ENCODE results near the gene NKG7. TPM values are rescaled to one million over a fixed set of nuclear protein-coding genes. Genes with fewer than 3 reads are reported as not detected.
A peak's percentile ranks its signal among the peaks of the same experiment; 100 is the strongest.

Gene NKG7
- total and polyA plus RNA-seq, 2 experiments from 2014 or later, result 0.57 TPM; not detected in 1

DNA sequence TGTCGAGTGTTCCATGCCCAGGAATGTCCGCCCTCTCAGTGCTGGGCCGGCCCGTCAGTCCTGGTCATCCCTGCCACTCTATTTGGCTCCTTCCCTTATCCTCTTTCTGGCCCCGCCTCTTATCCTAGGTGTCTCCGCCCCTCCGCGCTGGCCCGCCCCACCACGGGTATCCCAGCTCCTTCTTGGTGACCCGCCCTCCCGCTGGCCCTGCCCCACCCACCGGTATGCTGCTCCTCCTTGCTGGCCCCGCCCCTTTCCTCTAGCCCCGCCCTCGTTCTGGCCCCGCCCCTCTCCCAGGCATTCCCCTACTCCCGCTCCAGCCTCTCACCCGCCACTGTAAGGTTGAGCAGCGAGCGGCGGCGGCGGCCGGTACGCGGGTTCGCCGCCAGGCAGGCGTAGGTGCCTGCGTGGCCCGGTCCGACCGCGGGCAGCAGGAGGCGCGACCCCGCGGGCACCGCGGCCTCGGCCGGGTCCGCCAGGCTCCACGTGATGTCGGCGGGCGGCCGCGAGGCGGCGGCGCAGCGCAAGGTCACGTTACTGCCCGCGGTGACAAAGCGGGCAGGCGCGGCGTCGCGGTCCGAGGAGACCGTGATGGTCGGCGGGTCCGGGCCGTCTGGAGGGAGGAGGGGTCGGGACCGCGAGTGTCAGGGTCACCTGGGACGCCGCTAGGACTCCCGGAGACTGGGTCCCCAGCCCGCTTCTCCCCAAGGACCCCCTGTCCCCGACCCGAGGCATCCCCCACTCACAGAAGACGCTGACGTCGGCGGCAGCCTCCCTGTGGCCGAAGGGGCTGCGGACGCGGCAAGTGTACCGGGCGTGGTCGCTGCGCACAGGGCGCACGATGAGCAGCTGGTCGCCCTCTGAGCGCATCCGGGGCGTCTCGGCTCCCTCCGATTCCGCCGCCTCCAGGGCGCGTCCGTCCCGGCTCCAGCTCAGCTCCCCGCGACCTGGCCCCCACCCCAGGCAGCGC is 32.5 kb downstream of the NKG7 start:
- H3K27ac ChIP-seq, result peak overlapping the region; percentile 78
- H3K27me3 ChIP-seq, result no peaks in the 10 kb centered on the region
- H3K4me1 ChIP-seq (ENCODE audit: low read depth), result peaks cover 3% of the 10 kb centered on the region
- peak overlapping the region; percentile 62 for H3K4me3 ChIP-seq
- TF ChIP-seq, protein P1, sequence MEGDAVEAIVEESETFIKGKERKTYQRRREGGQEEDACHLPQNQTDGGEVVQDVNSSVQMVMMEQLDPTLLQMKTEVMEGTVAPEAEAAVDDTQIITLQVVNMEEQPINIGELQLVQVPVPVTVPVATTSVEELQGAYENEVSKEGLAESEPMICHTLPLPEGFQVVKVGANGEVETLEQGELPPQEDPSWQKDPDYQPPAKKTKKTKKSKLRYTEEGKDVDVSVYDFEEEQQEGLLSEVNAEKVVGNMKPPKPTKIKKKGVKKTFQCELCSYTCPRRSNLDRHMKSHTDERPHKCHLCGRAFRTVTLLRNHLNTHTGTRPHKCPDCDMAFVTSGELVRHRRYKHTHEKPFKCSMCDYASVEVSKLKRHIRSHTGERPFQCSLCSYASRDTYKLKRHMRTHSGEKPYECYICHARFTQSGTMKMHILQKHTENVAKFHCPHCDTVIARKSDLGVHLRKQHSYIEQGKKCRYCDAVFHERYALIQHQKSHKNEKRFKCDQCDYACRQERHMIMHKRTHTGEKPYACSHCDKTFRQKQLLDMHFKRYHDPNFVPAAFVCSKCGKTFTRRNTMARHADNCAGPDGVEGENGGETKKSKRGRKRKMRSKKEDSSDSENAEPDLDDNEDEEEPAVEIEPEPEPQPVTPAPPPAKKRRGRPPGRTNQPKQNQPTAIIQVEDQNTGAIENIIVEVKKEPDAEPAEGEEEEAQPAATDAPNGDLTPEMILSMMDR (IDR thresholded peaks at IDR 0.05; ENCODE audit: low read depth, low read length), result no peak
- peak; percentile 98 to 99 for DNase-seq (ENCODE audit: low read depth in 1 of 2, low spot score in 1 of 2)
- H3K36me3 ChIP-seq, result peaks cover 3% of the 10 kb centered on the region
- H3K9me3 ChIP-seq (ENCODE audit: low read depth), result no peaks in the 10 kb centered on the region

DNA sequence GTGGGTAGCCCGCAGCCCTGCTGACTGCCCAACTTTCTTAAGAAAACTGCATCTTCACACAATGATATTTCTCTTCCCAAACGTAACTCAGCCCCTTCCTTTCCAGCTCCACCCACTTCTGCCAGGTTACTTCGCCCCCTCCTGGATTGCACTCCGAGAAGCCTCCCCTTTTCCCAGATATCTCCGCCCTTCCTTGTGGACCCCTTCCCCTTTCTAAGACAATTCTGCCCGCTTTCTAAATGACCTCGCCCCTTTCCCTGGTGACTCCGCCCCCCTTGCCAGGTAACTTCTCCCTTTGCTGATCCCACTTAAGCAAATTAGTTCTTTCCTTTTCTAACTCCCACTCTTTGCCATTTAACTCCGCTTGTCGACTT is 33.2 kb downstream of the NKG7 start:
- Histone ChIP-seq H3K4me1 (ENCODE audit: low read depth) (peaks cover 3% of the 10 kb centered on the region), H3K36me3 (no peaks in the 10 kb centered on the region), H3K9me3 (ENCODE audit: low read depth) (no peaks in the 10 kb centered on the region), H3K27ac (peak overlapping the region; percentile 65), H3K27me3 (no peaks in the 10 kb centered on the region), H3K4me3 (peak overlapping the region; percentile 62)
- no peak for DNase-seq (ENCODE audit: low read depth in 1 of 2, low spot score in 1 of 2)
- TF ChIP-seq, protein P1 (IDR thresholded peaks at IDR 0.05; ENCODE audit: low read depth, low read length), result no peak

DNA sequence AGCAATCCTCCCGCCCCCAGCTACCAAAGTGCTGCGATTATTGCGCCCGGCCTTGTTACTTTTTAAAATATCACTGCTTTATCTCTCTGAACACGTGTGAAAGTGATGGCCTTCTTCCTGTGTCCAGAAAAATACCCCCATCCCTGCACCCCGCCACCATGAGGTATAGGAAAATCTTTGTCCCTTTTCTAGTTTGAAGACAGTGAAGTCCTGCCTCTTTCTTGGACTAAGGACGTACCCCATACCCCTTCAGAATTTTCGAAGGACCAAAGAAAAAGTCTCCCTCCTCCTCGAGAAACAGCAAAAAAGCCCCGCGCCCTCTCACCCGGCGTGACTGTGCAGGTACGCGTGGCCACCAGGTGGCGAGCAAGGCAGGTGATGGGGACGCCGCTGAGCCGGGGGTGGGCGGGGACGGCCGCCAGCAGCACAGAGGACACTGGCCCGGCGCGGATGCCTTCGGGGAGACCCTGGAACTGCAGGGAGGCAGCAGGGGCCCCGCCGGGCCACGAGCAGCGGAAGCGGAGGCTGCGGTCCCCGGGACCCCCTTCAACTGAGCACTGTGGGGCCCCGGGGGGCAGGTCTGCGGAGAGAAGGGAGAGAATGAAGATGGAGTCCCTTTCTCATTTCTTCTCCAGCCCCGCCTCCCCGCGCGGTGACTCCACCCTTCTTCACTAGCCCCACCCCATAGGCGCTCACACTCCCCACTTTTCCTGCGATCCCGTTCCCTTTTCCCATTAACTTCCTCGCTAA is 33.7 kb downstream of the NKG7 start:
- peak; percentile 81 to 91 for DNase-seq (ENCODE audit: low read depth in 1 of 2, low spot score in 1 of 2)
- TF ChIP-seq, protein P1 (IDR thresholded peaks at IDR 0.05; ENCODE audit: low read depth, low read length), result peak; percentile 78
- Histone ChIP-seq H3K4me3 (peak overlapping the region; percentile 62), H3K9me3 (ENCODE audit: low read depth) (no peaks in the 10 kb centered on the region), H3K27me3 (no peaks in the 10 kb centered on the region), H3K36me3 (no peaks in the 10 kb centered on the region), H3K27ac (peak overlapping the region; percentile 65), H3K4me1 (ENCODE audit: low read depth) (peaks cover 3% of the 10 kb centered on the region)

DNA sequence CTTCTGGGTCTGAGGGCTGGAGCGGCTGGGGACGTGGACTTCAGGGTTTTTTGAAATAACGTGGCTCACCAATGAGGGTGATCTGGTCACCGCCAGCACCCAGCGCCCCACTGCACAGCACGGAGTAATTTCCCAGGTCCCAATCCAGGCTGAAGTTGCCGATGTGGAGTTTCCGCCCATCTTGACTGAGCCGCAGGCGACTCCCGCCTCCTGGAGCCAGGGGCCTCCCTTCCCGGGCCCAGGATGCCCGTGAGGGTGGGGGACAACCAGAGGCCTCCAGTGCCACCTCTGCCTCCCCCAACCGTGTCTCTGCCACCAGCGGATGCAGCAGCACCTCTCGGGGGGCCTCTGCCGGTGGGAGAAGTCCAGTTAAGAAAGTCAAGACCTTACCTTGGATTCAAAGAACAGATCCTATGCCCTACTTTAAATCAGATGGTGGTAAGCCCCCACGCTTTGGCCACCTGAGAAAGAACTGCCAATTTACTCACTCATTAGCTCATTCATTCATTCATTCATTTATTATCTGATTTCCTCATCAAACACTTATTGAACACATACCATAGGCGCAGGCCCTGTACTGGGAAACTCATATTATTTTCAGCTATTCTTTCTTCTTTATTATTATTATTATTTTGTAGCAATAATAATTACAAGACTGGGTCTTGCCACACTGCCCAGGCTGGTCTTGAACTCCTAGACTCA is 34.4 kb downstream of the NKG7 start:
- Histone ChIP-seq H3K27ac (no peak overlapping the region), H3K4me1 (ENCODE audit: low read depth) (peaks cover 3% of the 10 kb centered on the region), H3K9me3 (ENCODE audit: low read depth) (no peaks in the 10 kb centered on the region), H3K36me3 (no peaks in the 10 kb centered on the region), H3K27me3 (no peaks in the 10 kb centered on the region), H3K4me3 (no peak overlapping the region)
- DNase-seq (ENCODE audit: low read depth in 1 of 2, low spot score in 1 of 2), result no peak
- TF ChIP-seq, protein P1 (IDR thresholded peaks at IDR 0.05; ENCODE audit: low read depth, low read length), result no peak

DNA sequence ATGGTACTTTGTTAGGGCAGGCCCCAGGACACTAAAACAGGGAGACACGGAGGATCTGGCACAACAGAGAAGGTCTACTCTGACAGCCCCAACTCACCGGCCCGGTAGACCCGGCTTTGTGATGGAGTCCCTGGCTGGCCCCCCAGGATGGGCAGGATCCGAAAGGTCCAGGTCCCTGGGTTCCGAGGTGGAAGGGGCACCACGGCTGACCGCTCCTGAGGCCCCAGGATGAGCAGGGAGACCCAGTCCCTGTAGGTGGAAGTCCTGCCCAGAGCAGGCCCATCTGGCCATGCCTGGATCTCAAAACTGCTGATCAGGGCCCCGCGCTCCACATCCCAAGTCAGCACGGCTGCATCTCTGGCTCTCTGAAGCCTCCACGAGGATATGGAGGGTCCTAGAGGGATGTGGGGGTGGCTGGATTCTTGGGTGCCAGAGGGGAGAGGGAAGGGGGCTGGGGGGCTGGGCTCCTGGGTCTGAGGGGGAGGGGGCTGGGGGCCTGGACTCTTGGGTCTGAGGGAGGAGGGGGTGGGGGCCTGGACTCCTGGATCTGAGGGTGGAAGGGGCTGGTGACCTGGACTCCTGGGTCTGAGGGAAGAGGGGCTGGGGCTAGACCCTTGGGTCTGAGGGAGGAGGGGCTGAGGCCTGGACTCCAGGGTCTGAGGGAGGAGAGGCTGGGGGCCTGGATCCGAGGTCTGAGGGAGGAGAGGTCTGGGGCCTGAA is 35.2 kb downstream of the NKG7 start:
- no peak for DNase-seq (ENCODE audit: low read depth in 1 of 2, low spot score in 1 of 2)
- Histone ChIP-seq H3K4me3 (no peak overlapping the region), H3K27ac (no peak overlapping the region), H3K9me3 (ENCODE audit: low read depth) (no peaks in the 10 kb centered on the region), H3K27me3 (no peaks in the 10 kb centered on the region), H3K36me3 (no peaks in the 10 kb centered on the region), H3K4me1 (ENCODE audit: low read depth) (no peaks in the 10 kb centered on the region)
- TF ChIP-seq, protein P1 (IDR thresholded peaks at IDR 0.05; ENCODE audit: low read depth, low read length), result no peak
